GM18498 (cell line): ENCODE data around the gene PCIF1.
"Not testable (repeated sequence)": the region's sequence is repeated elsewhere in the genome, so short reads cannot be mapped to it uniquely, and the experiment has no call there.

Experiments
- ATAC-seq: cut with Tn5 transposase; IDR thresholded peaks from one replicate; pipeline ENCODE4 v1.9.1; 2021; ENCODE audit warnings: mild to moderate bottlenecking, moderate library complexity; ENCODE audit not compliant: unreplicated experiment

Gene PCIF1

DNA sequence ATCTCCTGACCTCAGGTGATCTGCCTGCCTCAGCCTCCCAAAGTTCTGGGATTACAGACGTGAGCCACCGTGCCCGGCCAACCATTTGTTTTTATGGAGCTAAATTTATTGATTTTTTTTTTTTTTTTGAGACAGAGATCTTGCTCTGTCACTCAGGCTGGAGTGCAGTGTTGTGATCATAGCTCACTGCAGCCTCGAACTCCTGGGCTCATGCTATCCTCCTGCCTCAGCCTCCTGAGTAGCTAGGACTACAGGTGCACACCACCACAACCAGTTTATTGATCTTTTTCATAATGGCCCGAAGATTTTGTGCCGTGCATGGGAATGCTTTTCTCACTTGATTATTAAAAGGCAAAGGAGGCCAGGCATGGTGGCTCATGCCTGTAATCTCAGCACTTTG, 54.3 kb downstream of the PCIF1 start:
- not testable (repeated sequence) for ATAC-seq

DNA sequence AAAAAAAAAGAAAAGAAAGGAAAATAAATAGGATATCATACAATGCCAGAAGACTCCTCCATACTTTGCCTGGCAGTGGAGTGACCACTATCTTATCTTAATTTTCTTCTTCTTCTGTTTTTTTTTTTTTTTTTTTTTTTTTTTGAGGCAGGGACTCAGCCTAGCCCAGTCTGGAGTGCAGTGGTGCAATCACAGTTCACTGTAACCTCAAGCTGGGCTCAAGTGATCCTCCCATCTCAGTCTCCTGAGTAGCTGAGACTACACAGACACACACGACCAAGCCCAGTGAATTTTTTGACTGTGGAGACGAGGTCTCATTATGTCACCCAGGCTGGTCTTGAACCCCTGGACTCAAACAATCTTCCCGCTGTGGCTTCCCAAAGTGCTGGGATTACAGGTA, 57.1 kb downstream of the PCIF1 start:
- no peak for ATAC-seq

DNA sequence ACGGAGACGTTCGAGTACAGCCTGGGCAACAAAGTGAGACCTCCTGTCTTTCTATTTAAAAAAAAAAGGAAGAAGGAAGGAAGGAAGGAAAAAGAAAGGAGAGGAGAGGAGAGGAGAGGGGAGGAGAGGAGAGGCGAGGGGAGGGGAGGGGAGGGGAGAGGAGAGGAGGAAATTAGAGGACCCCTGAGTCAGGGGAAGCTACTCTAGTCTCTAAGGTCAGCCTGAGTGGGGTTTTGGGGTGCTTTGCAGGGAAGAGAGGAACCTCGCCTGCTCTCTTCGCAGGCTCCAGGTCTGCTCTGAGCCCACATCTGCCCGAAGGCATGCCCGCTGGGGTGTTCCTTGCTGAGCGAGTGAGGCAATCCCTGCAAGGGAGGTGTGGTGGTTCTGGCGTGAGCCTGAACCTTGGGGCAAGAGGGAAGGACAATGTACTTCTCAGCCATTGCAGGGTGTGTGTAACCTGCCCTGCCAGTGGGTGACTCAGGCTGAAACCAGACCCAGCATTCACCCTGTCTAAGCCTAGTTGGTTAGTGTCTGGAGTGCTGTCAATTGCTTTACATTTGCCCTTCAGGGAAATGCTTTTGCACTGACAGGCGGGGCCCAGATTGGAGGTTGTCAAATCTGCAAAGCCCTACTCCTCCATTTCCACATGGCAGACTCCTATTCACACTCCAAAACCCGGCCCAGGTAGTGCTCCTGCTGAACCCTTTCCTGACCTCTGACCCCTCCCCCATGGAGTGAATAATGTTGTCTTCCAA, 58.9 kb downstream of the PCIF1 start:
- ATAC-seq = no peak

DNA sequence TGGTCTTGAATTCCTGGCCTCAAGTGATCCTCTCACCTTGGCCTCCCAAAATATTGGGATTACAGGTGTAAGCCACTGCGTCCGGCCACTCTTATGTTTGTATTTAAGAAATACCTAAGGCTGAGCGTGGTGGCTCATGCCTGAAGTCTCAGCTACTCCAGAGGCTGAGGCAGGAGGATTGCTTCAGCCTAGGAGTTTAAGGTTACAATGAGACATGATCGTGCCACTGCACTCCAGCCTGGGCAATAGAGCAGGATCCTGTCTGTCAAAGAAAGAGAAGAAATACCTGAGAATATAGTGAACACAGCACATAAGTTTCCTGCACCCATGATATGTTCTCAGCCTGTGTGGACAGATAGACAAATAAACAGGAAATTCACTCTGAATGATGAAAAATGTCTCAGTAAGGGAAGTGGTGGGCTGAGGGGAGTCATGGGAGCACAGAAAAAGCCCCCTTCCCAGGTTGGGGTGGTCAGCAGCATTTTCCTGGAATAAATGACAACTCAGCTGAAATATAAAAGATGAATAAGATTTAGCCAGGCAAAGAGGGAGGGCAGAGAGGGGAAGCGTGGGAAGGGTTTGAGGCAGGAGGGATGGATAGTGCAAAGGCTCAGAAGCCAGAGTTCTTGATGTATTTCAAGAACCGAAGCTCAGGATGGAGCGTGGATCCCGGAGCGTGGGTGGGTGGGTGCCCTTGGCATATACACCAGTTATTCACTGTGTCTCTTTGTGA, 60.4 kb downstream of the PCIF1 start:
- ATAC-seq = no peak

DNA sequence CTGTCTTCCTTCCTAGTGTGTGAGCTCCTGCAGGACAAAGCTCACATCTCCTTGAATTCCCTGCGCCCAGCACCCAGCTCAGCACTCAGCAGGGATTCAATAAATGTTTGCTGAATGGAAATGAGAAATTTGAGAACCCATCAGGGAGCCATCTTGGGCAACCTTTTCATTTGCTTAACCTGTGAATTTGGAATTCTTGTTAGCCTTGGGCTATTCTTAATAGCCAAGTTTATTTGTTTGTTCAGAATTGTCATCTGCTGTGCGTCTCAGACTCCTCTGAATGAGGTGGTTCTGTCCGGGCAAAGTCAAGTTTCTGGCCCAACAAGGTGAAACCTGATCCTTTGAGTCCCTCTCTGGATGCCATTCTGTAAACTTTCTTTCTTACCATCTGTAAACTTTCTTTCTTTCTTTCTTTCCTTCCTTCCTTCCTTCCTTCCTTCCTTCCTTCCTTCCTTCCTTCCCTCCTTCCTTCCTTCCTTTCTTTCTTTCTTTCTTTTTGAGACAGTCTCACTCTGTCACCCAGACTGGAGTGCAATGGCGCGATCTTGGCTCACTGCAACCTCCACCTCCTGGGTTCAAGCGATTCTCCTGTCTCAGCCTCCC, 61.1 kb downstream of the PCIF1 start:
- ATAC-seq = not testable (repeated sequence)

DNA sequence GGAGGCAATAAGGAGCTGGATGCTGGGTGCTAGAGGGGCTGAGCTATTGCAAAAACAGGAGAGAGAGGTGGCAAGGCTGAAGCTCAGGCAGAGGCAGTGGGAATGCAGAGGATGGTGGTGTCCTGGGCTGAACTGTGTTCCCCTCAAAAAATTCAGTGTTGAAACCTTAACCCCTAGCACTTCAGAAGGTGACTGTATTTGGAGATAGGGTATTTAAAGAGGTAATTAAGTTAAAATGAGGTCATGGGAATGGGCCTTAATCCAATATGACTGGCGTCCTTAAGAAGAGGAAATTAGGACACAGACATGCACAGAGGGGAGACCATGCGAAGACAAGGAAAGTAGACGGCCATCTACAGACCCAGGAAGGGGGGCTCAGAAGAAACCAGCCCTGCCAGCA, 62.7 kb downstream of the PCIF1 start:
- no peak for ATAC-seq
